GM13976 (cell line): ENCODE results near the gene RCL1.
"Not testable (repeated sequence)": the region's sequence is repeated elsewhere in the genome, so short reads cannot be mapped to it uniquely, and the experiment has no call there.

Source experiments
- DNase-seq: peaks from one replicate; pipeline ENCODE4 v3.0.0; 2012; ENCODE audit warnings: low spot score
- CTCF ChIP-seq: IDR thresholded peaks from 2 replicates; pipeline ENCODE4 v1.5.1; 2012; ENCODE audit warnings: borderline replicate concordance, mild to moderate bottlenecking; ENCODE audit not compliant: insufficient read depth; ENCODE audit errors: extremely low read depth, missing control alignments, control extremely low read depth
- in situ Hi-C: fragments of 300-500 bp; cut with MboI; formaldehyde crosslinking; loops from one replicate; pipeline ENCODE4 v1.12.0; 2022; ENCODE audit warnings: low sequenced_read_pairs, mixed read lengths, inconsistent platforms; ENCODE audit not compliant: unreplicated experiment

The RCL1 gene

GRCh38 chr9:4781408-4781807 lies 11.3 kb upstream of the RCL1 start:
- TF ChIP-seq CTCF, result no peak
- in situ Hi-C loops, result no loop called here
- no peak for DNase-seq

GRCh38 chr9:4783191-4783590 lies 9.6 kb upstream of the RCL1 start:
- in situ Hi-C loops, DNase-seq: not testable (repeated sequence)

- no peak for DNase-seq
- in situ Hi-C loops, result no loop called here
- TF ChIP-seq CTCF, result no peak
Measured at GRCh38 chr9:4784403-4784802, 8.3 kb upstream of the RCL1 start.

GRCh38 chr9:4786599-4786998 lies 6.1 kb upstream of the RCL1 start:
- in situ Hi-C loops, result no loop called here
- DNase-seq, result no peak
- TF ChIP-seq CTCF, result no peak

GRCh38 chr9:4787876-4788275 lies 4.9 kb upstream of the RCL1 start:
- DNase-seq, result no peak
- TF ChIP-seq CTCF, result no peak
- in situ Hi-C loops, result no loop called here

- in situ Hi-C loops, result no loop called here
Measured at GRCh38 chr9:4788703-4789102, 4.0 kb upstream of the RCL1 start.

GRCh38 chr9:4792054-4792571 lies 631 bp upstream of the RCL1 start:
- no peak for TF ChIP-seq CTCF
- in situ Hi-C loops, result no loop called here

More at GRCh38 chr9:4788703-4789102, 4.0 kb upstream of the RCL1 start:
- TF ChIP-seq CTCF, result no peak
- DNase-seq, result no peak

More at GRCh38 chr9:4792054-4792571, 631 bp upstream of the RCL1 start:
- DNase-seq, result no peak
